GM18520 (cell line): ENCODE results near the gene MYO1D.

ENCODE experiments used
- ATAC-seq: cut with Tn5 transposase; IDR thresholded peaks from one replicate; pipeline ENCODE4 v1.9.1; 2021; ENCODE audit not compliant: unreplicated experiment

MYO1D gene

DNA sequence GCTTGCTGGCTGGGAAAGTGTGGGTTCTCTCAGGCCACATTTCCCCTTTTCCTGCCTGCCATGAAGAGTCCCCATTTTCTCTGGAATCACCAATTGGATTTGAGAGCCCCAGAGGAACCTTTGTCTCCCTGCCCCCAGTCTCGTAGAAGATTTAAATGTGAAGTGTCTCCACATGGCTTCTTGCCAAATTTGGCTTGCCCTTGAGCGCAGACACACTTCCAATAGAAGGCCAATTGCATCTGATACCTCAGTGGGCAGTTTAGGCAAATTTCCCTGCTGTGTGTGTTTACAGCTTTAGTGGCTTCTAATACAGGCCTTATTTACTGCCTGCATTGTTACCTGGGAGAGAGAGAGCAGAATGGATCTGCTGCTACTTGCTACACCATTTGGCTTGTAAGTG is 360.5 kb downstream of the MYO1D start:
- ATAC-seq = no peak

DNA sequence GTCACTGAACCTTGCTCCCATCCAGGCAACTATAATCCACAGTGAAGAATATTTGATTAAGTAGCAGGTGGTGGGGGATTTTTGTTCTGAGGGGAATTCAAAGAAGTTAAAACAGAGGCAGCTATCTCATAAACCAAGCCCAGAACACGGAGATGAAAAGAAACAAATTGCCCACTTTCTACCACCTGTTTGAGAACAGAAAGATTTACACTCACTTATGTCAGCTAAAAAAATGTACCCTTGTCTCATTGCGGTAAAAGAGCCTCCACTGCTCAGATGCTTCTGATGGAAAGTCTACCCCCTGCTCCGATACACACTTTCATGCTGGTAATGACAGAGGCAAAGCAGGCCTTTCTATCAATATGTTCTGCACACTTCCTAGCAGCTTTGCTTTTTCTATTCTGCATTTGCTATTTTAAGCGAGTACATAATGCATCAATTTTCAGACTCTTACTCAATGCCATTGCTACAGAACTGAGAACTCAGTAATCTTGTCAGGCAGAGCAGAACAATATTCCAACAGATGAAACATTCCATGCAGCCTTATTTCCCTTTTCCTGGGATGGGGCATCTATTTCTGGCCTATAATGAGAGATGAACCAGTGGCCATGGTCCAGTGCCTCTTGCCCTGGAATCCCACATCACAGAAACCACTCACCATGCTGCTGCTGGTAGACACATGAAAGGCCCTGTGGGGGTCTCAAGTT is 361.1 kb downstream of the MYO1D start:
- peak; percentile 35 for ATAC-seq

DNA sequence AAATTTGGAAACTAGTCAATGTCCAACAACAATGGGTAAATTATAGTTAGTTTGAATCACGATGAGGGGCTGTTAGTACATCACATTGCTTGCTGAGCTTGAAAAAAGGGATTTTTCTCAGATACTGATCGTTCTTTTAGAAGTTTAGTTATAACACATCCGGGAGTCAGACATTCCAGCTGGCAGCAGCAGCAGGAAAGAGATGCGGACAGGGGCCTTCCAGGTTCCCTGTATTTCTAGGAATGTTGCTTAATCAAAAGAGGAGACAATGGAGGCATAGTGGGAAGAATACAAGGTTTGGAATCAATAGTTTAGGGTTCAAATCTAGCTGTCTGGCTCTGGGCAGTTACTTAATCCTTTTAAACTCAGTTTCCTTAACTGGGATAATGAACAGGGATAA is 362.3 kb downstream of the MYO1D start:
- no peak for ATAC-seq

DNA sequence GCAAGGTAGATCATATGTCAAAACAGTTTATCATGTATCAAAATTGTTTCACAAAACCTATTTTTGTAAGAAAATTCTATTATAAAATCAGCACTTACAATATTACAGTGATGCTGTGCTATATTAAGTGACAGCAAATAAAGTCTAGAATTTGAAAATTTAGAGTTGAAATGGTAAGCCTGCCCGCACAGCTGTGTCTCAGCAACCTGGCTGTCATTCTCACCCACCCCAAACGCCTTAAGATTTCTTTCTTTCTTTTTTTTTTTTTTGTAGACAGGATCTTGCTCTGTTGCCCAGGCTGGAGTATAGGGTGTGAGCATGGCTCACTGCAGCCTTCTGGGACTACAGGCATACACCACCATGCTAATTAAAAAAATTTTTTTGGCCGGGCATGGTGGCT is 363.3 kb downstream of the MYO1D start:
- ATAC-seq = no peak

DNA sequence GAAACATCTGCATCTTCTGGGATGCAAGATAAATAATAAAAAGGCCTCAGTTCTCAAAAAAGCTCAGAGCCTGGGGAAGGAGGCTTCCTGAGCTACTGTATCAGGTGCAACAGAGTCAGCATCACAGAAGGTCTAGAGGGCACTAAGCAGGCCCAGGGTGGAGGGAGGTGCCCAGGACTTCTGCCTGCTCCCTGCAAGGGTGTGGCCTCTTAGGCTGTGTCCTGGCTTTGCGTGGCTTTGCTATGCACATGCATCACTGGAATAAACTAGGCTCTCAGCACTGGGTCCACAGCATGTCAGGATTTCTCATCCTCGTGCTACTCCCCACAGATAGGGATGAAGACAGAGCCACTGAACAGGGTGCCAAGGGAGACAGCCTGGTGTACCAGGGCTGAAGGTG is 364.6 kb downstream of the MYO1D start:
- ATAC-seq = no peak

DNA sequence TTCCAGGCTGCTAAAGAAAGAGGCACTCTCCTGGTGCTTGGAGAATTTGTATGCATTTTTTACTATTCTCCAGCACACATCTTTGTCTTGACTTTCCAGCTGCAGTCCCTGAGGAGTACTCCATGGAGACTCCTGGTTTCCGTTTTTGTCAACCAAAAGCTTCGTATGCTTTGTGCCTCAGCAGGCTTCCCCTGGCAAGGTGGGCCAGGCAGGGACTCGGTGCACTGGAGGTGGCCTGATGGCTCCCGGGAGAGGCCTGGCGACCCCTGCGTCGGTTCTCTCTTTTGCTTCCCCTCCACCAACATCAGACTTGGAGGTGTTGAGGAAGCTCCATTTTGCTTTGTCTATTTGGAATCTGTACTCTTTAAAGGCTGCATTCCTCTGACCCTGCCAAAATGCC is 366.5 kb downstream of the MYO1D start:
- no peak for ATAC-seq

DNA sequence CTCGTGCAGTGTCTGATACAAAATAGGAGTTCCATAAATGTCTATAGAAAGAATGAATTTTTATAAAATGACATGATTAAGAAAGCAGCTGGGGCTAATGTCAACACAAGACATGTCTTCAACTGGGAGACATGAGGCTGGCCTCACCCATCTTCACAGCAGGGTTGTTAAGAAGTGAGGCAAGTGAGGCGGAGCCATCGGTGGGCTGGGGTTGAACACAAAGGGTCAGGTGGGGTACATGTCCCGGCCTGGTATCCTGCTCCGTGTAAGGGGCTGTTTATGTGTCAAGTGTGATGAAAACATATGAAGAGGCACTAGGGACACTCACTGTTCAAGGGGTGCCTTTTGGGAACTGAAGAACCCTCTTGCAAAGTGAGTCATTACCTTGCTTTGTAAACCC is 368.0 kb downstream of the MYO1D start:
- ATAC-seq = no peak

DNA sequence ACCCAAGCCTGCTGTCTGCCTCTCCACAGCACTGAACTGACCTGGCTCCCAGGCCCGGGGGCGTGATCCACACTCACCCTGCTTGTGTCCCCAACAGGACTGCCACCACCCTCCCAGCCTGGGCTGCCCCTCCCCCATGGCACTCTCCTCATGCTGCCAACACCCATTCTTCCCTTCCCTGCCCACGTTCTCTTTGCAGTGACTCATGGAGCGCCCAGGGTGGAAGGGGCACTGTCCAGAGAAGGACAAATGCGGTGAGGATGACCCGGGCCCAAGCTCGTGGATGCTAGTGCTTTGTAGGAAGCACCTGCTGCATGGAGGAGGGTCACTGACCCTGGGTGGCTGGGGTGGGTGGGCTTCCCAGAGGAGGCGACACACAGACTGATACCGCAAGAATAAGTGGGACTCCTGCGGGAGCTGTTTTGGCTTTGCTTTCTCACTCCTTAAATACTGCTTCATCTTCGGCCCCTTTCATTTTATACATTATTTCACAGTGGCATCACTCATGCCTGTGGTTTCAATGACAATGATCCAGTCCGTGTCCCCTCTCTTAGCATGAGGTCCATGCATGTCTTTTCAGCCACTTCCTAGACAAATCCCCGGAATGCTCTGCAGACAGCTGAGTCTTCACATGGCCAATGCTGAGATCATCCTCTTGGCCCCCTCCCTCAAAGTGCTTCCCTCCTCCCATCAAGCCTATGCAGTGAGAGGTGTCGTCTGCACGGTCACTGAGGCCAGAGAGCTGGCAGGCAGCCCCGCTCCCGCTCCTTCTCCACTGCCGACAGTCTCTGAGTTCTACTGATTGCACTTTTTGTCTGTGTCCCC is 372.5 kb downstream of the MYO1D start:
- ATAC-seq = no peak

DNA sequence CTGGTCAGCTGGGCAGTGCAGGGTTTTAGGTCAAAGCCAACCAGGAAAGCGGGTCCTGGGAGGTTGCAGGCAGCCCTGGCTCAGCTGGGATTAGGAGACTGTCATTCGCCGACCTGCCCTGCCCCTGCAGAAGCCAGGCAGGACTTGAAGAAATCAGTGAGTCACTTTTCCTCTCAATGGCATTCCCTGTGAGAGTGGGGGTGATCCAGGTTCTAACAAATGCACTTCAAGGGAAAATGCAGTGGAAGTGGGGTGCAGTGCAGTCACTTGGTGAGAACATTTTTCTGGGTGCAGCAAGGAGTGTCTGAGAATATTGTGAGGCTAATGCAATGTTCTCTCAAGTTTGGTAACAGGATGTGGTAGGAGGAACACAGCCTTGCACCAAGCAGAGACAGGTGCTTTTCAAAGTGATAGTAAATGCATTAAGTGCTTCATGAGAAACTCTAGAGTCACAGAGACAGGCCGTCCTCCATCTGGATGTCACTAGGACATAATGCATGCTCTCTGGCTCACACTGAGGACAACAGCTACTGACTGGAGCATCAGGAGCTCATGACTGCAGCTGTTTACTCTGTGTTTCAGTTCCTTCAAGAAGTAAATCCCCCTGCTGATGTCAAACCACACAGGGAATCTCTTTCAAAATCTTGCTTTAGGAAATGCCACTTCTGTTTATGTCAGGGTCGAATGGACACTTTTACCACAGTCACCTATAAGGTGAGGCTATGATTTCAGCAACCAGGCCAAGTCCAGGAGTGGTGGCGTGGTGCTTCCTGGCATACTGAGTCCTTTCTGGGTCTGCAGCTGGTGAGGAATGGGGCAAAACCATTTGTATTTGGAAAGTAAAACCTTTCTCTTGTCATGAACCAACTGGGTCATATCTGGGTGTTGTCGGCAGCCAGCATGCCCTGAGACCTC is 373.4 kb downstream of the MYO1D start:
- ATAC-seq = peak; percentile 83

DNA sequence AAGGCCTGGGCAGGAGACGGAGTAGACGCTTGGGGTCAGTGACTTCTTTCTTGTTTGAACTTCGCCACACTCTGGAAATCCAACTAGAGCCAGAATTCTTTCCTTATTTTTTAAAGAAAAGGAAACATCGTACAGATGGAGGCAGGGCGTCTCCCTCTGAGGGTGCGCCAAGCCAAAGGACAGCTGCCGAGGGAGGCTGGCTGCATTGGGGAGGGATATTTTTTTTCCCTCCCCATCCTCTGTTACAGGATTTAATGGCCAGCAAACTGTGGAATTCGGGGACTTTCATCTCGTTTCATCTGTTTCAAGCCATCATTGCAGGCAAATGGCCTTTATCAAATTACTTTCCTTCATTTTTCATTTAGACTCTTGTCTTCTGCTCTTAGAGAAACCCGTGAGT is 374.2 kb downstream of the MYO1D start:
- ATAC-seq = no peak

DNA sequence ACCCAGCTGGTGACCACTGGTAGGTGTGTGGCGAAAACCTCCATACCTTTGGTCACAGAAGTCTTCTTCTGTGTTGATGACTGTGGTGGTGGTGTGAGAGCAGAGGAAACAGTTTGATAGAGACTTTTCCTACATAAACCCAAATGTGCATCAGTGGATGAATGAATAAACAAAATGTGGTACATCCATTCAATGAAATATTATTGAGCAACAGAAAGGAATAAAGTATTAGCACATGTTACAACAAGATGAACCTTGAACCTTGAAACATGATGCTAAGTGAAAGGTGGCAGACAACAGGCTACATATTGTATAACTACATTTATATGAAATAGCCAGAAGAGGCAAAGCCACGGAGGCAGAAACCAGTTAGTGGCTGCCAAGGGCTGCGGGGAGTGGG is 374.9 kb downstream of the MYO1D start:
- no peak for ATAC-seq

DNA sequence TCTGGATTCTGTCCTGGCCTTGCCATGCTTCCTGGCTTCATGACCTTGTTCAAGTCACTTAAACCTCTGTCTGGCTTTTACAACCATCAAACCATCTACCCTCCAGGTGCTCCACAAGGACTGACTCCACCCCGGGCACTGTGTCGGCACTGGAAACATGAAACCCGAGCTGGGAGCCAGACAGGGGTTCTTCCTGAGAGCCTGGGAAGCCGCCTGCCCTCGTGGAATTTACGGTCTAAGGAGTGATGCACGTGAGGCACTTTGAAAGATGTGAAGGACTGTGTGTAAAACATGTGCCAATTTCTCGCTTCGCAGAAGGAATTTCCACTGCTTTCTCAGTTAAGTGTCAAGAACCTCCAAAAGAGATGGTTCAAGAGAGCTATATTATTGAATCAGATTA is 378.5 kb downstream of the MYO1D start:
- ATAC-seq = no peak

DNA sequence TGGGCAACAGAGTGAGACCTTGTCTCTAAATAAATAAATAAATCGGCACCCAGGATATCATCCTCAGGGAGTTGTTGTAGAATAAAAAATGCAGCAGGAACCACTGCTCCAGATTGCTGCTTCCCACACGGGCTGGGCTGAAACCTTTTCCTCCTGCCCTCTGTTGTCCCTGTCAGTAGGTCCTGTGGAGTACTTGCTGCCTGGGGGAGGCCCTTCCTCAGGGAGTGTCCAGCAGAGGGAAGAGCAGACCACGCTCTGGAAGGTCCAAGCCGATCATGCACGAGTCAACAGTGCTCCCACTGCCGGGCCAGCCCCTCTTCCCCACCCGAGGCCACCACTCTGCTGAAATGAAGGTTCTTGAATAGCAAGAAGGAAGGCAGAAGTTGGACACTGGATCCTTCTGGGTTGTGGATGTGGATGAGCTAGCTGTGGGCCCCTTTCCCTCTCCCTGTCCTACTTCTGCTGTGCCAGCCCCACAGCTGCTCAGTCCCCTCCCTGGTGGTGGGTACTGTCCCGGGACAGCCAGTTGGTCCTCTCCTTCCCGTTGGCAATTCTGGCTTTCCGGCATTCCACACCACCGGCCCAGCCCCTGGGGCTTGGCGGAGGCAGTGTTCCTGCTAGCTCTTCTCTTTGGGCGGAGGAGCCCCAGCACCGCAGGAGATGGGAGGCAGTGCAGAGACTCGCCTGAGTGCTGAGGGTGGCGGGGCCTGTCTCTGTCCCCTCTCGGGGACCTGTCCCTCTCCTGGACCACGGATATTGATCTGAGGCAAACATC is 379.3 kb downstream of the MYO1D start:
- ATAC-seq = no peak

DNA sequence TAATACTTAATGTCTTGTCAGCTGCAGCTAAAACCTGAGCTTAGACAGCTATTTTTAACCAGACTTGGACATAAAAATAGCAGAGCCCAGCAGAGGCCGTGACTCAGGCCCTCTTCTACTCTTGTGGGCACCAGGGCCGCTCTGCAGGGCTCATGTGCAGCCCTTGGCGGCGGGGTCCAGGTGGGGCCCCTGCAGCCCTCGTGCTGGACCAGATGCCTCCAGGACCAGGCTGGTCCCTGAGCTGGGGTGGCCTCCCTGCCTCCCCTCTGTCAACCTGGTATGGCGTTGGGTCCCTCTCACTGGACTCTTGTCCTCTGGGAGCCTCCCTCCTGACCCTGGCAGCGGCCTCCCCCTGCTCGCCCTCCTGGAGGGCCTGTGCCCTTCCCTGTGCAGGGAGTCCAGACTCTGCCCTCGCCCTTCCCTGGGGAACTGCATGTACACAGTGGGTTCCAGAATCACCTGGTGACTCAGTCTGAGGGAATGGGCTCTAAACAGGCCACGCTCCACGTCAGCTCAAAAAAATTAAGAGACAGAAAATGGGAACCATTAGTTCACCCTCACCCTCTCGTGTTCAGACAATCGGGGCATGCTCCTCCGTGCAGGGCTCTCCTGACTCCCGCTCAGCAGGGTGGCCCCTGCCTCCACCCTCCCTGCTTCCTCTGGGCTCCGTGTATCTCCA is 380.4 kb downstream of the MYO1D start:
- ATAC-seq = no peak

DNA sequence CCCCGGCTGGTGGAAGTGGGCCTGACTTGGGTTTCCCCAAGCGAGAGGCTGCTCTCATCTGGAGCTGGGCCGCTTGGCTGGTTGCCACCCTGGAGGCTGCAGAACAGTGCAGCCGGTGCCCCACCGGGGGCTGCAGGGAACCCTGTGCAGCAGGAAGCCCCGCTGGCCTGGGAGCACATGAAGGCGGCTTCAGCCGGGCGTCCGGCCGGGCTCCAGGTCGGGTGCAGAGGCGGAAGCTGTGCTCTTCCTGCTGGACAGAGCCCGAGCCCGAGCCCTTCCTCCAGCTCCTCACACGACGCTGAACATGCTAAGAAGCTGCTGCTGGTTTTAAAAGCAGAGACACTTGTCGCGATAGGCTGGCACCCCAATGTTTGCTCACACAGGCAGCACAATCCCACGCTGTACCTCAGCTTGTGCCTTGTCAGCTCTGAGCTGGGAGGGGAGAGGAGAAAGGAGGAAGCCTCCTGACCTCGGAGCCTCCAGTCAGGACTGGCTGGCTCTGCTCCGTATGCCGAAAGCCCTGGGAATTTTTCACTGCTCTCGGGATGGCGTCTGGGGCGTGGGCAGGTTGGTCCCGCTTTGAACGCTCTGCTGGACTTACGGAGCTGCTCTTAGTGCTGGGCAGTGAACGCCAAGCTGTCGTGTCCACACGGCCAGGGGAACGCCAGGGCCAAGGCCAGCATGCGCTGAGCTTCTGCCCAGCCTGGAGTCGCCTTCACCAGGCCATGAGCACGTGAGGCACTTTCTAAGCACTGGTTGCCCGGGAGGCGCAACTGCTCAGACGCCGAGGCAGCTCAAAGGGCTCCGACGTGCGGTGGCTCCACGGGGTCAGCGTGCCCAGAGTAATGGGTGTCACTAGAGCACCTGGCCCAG is 381.3 kb downstream of the MYO1D start:
- ATAC-seq = no peak

DNA sequence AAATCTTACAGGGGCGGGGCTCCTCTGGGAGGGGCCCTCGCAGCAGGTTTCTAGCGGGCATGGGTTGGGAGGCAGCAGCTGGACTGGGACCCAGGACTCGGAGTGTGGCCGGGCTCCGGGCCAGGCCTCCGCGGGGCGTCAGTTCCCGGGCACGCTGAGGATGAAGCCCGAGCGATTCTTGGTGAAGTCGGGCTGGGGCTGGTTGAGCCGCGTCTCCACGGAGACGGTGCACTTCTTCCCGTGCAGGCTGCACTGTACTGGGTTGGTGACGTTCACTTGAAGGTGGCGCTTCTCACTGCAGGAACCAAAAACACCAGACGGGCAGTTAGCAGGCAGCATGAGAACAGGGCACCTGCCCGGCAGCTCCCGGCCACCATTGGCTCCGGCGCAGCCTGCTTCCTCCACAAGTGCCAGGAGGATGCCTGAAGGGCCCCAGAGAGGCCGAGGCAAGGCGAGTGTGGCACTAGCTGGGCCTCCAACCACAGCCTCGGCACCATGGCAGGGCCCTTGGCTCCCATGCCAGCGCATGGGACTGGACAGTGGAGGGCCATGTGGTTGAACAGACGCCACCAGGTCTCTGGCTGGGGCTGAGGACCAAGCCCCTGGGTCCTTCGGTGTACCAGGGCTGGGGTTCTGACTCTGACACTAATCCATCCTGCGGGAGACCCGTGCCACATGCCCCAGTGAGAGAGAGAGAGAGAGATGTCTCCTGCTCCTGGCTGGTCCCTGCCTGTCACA is 382.1 kb downstream of the MYO1D start:
- no peak for ATAC-seq

DNA sequence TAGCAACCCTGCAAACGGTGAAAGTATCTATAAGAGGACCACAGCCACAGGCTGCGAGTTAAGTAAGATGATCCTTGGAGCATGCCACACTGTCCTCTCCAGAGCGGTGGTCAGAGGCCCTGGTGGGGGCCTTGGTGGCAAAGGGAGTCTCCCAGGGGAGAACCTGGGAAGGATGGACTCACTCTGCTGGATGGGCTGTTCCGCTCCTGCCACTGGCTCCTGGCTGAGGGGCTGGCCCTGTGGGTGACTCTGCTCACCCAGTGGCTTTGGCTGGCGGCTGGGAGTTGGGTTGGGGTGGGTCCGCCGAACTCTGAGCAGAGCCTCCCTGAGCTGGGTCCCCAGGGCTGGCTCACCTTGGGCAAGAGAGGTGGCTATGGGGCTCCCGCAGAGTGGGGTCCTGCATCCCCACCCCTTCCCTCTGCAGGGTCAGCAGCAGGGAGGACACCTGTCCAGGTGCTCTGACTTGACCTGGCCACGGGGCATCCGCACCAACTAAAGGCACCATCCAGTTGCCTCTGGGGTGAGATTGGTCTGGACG is 382.9 kb downstream of the MYO1D start:
- no peak for ATAC-seq

DNA sequence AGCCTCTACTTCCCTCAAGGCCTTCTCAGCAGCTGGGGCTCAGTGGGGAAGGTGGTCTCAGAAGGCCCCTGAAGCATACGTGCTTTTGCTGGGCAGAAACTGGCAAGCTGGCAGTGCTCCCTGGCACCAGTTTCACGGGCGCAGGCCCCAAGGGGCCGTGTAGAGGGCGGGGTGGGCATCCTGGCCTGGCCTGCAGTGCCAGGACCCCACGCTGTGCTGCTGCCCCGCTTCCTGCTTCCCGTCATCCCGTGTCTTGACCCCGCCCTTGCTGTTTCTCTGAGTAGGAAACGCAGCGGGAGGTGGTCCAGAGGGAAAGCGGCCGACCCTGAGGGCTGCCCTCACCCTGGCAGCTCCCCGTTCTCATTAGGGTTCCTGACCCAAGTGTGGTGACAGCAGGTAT is 383.4 kb downstream of the MYO1D start:
- no peak for ATAC-seq
